A673 (cell line): ENCODE data around the gene UBE2D2. TPM values are rescaled to one million over a fixed set of nuclear protein-coding genes. Genes with fewer than 3 reads are reported as not detected.
"Not testable (repeated sequence)": the region's sequence is repeated elsewhere in the genome, so short reads cannot be mapped to it uniquely, and the experiment has no call there.

Source experiments
- BruUV-seq: library from RNA; stranded (reverse); fragments of 400-500 nt; replicated peaks from 2 replicates; lab custom pipeline; 2021; lab: Mats Ljungman, UMichigan
- CTCF ChIA-PET: fragments of 300-600 bp; sonication (Branson Sonifier 250); formaldehyde crosslinking; loops from one replicate; lab custom pipeline; 2022; ENCODE audit warnings: antibody characterized with exemption; lab: Charles Lee
- POLR2A ChIA-PET: fragments of 300-600 bp; sonication (Branson Sonifier 250); formaldehyde crosslinking; loops from one replicate; lab custom pipeline; 2022; ENCODE audit warnings: antibody characterized with exemption; ENCODE audit not compliant: low non-redundant PET; lab: Charles Lee
- DNase-seq: peaks from one replicate; pipeline ENCODE4 v3.0.0-alpha.2; 2015; ENCODE audit warnings: low spot score
- H3K27ac ChIP-seq: fragments of 200-600 bp; sonication (generic); 2 replicates; pipeline ENCODE4 v1.5.1; 2016; ENCODE audit warnings: mixed run types, low read depth, mild to moderate bottlenecking, mixed read lengths, antibody characterized with exemption, low read length; ENCODE audit not compliant: poor library complexity, severe bottlenecking
- H3K27me3 ChIP-seq: fragments of 200-600 bp; sonication (generic); replicated peaks from 2 replicates; pipeline ENCODE4 v1.6.1; 2017; ENCODE audit warnings: mixed run types, low read depth, mild to moderate bottlenecking, mixed read lengths, antibody characterized with exemption, low read length; ENCODE audit not compliant: insufficient read depth, poor library complexity
- H3K36me3 ChIP-seq: fragments of 200-600 bp; sonication (generic); 2 replicates; pipeline ENCODE4 v1.6.1; 2016; ENCODE audit warnings: mixed run types, mild to moderate bottlenecking, mixed read lengths, antibody characterized with exemption, low read length; ENCODE audit not compliant: insufficient read depth, poor library complexity, severe bottlenecking
- H3K4me1 ChIP-seq: fragments of 200-600 bp; sonication (generic); 2 replicates; pipeline ENCODE4 v1.6.1; 2017; ENCODE audit warnings: mixed run types, mild to moderate bottlenecking, mixed read lengths, antibody characterized with exemption, low read length; ENCODE audit not compliant: insufficient read depth, poor library complexity, severe bottlenecking
- H3K4me3 ChIP-seq: fragments of 200-600 bp; sonication (generic); 2 replicates; pipeline ENCODE4 v1.5.1; 2016; ENCODE audit warnings: low read depth, mixed run types, mild to moderate bottlenecking, mixed read lengths, low read length; ENCODE audit not compliant: poor library complexity, severe bottlenecking
- H3K9me3 ChIP-seq: fragments of 200-600 bp; sonication (generic); 2 replicates; pipeline ENCODE4 v1.6.1; 2016; ENCODE audit warnings: mixed run types, low read depth, mild to moderate bottlenecking, mixed read lengths, antibody characterized with exemption, low read length; ENCODE audit not compliant: poor library complexity, severe bottlenecking
- EZH2 ChIP-seq: fragments of 200-600 bp; sonication (generic); IDR thresholded peaks from 2 replicates; pipeline ENCODE4 v1.6.1; 2017; ENCODE audit warnings: borderline replicate concordance, low read depth, mild to moderate bottlenecking, mixed read lengths, antibody characterized with exemption, low read length; ENCODE audit not compliant: poor library complexity, severe bottlenecking
- intact Hi-C: fragments of 100-400 bp; cut with micrococcal nuclease; formaldehyde crosslinking; loops from one replicate; pipeline ENCODE4 v1.10.0; 2022; ENCODE audit not compliant: unreplicated experiment
- total RNA-seq: library from RNA; stranded (reverse); gene quantifications from 2 replicates; pipeline ENCODE4 v1.2.3, GENCODE V29; 2021
- TF ChIP-seq, protein P1 (sequence below): fragments of 300-800, 200-600 bp; sonication (generic); conservative IDR thresholded peaks from 2 replicates; pipeline ENCODE4 v1.5.1; 2017; ENCODE audit warnings: low read depth, mild to moderate bottlenecking, antibody characterized with exemption, low read length, moderate library complexity, mixed read lengths

Gene UBE2D2
- total RNA-seq, 1 experiment from 2014 or later, result 186 TPM

DNA sequence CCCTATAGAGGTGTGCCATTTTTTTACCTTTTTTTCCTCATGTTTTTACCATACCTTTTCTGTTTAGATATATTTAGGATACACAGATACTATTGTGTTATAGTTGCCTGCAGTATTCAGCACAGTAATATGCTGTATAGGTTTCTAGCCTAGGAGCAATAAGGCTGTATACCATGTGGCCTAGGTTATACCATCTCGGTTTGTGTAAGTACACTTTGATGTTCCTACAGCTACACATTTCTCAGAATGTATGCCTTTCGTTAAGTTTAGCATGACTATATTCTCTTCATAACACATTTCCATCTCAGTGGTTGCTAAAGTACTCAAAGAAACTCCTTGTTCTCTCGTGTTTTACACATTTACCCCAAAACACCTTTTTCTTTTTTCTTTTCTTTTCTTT, 23.0 kb downstream of the UBE2D2 start:
- intact Hi-C loops, result no loop called here
- no peak for TF ChIP-seq EZH2
- TF ChIP-seq, protein P1, sequence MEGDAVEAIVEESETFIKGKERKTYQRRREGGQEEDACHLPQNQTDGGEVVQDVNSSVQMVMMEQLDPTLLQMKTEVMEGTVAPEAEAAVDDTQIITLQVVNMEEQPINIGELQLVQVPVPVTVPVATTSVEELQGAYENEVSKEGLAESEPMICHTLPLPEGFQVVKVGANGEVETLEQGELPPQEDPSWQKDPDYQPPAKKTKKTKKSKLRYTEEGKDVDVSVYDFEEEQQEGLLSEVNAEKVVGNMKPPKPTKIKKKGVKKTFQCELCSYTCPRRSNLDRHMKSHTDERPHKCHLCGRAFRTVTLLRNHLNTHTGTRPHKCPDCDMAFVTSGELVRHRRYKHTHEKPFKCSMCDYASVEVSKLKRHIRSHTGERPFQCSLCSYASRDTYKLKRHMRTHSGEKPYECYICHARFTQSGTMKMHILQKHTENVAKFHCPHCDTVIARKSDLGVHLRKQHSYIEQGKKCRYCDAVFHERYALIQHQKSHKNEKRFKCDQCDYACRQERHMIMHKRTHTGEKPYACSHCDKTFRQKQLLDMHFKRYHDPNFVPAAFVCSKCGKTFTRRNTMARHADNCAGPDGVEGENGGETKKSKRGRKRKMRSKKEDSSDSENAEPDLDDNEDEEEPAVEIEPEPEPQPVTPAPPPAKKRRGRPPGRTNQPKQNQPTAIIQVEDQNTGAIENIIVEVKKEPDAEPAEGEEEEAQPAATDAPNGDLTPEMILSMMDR, result no peak
- H3K9me3 ChIP-seq, result no peaks in the 10 kb centered on the region
- no peak overlapping the region for H3K4me3 ChIP-seq
- POLR2A ChIA-PET, result no interaction called here
- no peaks in the 10 kb centered on the region for H3K27me3 ChIP-seq
- H3K27ac ChIP-seq, result no peak overlapping the region
- no peaks in the 10 kb centered on the region for H3K4me1 ChIP-seq
- BruUV-seq, result no TSS peak
- CTCF ChIA-PET, result no interaction called here
- no peak for DNase-seq
- peaks cover 3% of the 10 kb centered on the region for H3K36me3 ChIP-seq

DNA sequence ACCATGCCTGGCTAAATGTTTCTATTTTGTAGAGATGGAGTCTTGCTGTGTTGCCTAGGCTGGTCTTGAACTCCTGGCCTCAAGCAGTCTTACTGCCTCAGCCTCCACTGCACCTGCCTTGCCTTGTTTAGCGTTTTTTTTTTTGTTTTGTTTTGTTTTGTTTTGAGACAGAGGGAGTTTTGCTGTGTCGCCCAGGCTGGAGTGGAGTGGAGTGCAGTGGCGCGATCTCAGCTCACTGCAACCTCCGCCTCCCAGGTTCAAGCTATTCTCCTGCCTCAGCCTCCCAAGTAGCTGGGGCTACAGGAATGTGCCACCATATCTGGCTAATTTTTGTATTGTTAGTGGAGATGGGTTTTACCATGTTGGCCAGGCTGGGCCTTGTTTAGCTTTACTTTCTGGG, 27.0 kb downstream of the UBE2D2 start:
- H3K27me3 ChIP-seq, BruUV-seq, H3K27ac ChIP-seq, DNase-seq, H3K9me3 ChIP-seq, intact Hi-C loops, POLR2A ChIA-PET, H3K4me3 ChIP-seq, H3K4me1 ChIP-seq, H3K36me3 ChIP-seq: not testable (repeated sequence)
- CTCF ChIA-PET, result interaction anchor here (0.6 kb wide), 1 partner anchor 17 kb away, joined by 5 read pairs; no protein-coding TSS in a partner anchor

DNA sequence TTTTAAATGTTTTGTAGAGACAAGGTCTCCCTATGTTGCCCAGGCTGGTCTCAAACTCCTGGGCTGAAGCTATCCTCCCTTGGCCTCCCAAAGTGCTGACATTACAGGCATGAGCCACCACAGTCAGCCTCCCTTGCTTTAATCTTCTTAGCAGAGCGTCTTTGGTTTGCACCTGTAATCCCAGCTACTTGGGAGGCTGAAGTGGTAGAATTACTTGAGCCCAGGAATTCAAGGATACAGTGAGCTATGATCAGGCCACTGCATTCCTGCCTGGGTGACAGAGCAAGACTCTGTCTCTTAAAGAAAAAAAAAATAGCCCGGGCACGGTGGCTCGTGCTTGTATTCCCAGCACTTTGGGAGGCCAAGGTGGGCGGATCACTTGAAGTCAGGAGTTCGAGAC, 27.8 kb downstream of the UBE2D2 start:
- no peak for TF ChIP-seq EZH2
- TF ChIP-seq, protein P1, result no peak
- ChIA-PET POLR2A (no interaction called here), CTCF (no interaction called here)
- DNase-seq, result no peak
- Histone ChIP-seq H3K27me3 (no peaks in the 10 kb centered on the region), H3K27ac (no peak overlapping the region), H3K4me1 (peaks cover 4% of the 10 kb centered on the region), H3K9me3 (no peaks in the 10 kb centered on the region), H3K4me3 (no peak overlapping the region), H3K36me3 (peaks cover 3% of the 10 kb centered on the region)
- BruUV-seq, result no TSS peak
- intact Hi-C loops, result no loop called here

DNA sequence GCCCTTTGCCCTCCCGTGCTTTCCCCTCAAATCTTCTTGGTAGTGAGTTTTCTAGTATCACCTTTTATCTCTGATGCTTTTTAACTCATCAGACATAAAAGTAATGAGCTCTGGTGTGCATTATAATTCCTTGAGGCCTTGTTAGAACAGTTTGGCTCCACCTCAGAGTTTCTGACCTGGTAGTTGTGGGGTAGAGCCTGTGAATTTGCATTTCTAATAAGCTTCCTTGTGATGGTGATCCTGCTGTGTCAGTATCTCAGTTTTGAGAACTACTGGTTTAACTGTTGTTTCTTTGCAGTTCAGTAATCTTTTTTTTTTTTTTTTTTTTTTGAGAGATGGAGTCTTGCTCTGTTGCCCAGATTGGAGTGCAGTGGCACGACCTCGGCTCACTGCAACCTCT, 31.1 kb downstream of the UBE2D2 start:
- Histone ChIP-seq H3K27ac (no peak overlapping the region), H3K4me3 (no peak overlapping the region), H3K27me3 (no peaks in the 10 kb centered on the region), H3K4me1 (peaks cover 4% of the 10 kb centered on the region), H3K36me3 (peaks cover 2% of the 10 kb centered on the region), H3K9me3 (no peaks in the 10 kb centered on the region)
- ChIA-PET CTCF (interaction anchor here (0.7 kb wide), 2 partner anchors 65 to 75 kb away, joined by 4 to 10 read pairs; no protein-coding TSS in a partner anchor), POLR2A (interaction anchor here (0.7 kb wide), 1 partner anchor 410 kb away, joined by 5 read pairs; no protein-coding TSS in a partner anchor)
- no peak for DNase-seq
- BruUV-seq, result no TSS peak
- TF ChIP-seq EZH2, result no peak
- TF ChIP-seq, protein P1, result no peak
- intact Hi-C loops, result no loop called here

DNA sequence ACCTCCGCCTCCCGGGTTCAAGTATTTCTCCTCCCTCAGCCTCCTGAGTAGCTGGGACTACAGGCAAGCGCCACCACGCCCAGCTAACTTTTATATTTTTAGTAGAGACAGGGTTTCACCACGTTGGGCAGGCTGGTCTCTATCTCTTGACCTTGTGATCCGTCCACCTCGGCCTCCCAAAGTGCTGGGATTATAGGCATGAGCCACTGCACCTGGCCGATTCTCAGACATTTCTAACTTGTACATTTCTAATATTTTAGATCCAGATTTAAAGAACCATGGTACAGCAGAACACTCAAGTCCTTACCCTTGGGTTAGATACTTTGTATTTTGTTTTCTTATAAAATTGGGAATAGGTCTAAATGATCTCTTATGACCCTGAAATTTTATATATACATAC, 31.9 kb downstream of the UBE2D2 start:
- H3K4me3 ChIP-seq, H3K27me3 ChIP-seq, DNase-seq, intact Hi-C loops, H3K4me1 ChIP-seq, BruUV-seq, H3K9me3 ChIP-seq, H3K36me3 ChIP-seq, H3K27ac ChIP-seq: not testable (repeated sequence)
- POLR2A ChIA-PET, result interaction anchor here (0.7 kb wide), 1 partner anchor 411 kb away, joined by 5 read pairs; no protein-coding TSS in a partner anchor
- CTCF ChIA-PET, result interaction anchor here (0.7 kb wide), 1 partner anchor 65 kb away, joined by 4 read pairs; no protein-coding TSS in a partner anchor
